Measurements from ENCODE around the gene ZFAND3. TPM values are rescaled to one million over a fixed set of nuclear protein-coding genes. Genes with fewer than 3 reads are reported as not detected.
A peak's percentile ranks its signal among the peaks of the same experiment; 100 is the strongest.

The ZFAND3 gene
- total and polyA plus RNA-seq, 7 donors: 48.5 to 166 (median 141) TPM

- Histone ChIP-seq H3K4me1 (peaks cover 55% of the 10 kb centered on the region), H3K27me3 (ENCODE audit: insufficient read depth in 3 of 3, low read length in 2 of 3) (no peaks in the 10 kb centered on the region), H3K9me3 (no peaks in the 10 kb centered on the region), H3K4me3 (no peak overlapping the region), H3K27ac (no peak overlapping the region), H3K36me3 (ENCODE audit: insufficient read depth in 1 of 2, low read depth in 1 of 2) (no peaks in the 10 kb centered on the region)
- TF ChIP-seq CTCF (IDR thresholded peaks at IDR 0.05): no peak
- DNase-seq: no peak
- peak in 2 of 4 donors; percentile 44 to 50 for ATAC-seq
- intact Hi-C loops (cut with DNase I): no loop called here
- 97 to 98% (median 97%) methylated on average over 2 of the region's 2 CpGs for WGBS, 3 donors
These were observed 63.3 kb downstream of the ZFAND3 start for GRCh38 chr6:37882724-37883413.

GRCh38 chr6:37884548-37884947 lies 65.0 kb downstream of the ZFAND3 start:
- Histone ChIP-seq H3K4me3 (no peak overlapping the region), H3K9me3 (no peaks in the 10 kb centered on the region), H3K4me1 (peaks cover 54% of the 10 kb centered on the region), H3K36me3 (ENCODE audit: insufficient read depth in 1 of 2, low read depth in 1 of 2) (no peaks in the 10 kb centered on the region), H3K27ac (no peak overlapping the region), H3K27me3 (ENCODE audit: insufficient read depth in 3 of 3, low read length in 2 of 3) (no peaks in the 10 kb centered on the region)
- 90 to 100% (median 94%) methylated on average over 1 of the region's 1 CpG for WGBS, 3 donors
- intact Hi-C loops (cut with DNase I): no loop called here
- no peak for TF ChIP-seq CTCF (IDR thresholded peaks at IDR 0.05)
- ATAC-seq: no peak
- DNase-seq: no peak

- peaks cover 47% of the 10 kb centered on the region for H3K4me1 ChIP-seq
- no peak overlapping the region for H3K27ac ChIP-seq
- DNase-seq (no peak), ATAC-seq (no peak)
- 42 to 58% (median 43%) methylated on average over 4 of the region's 4 CpGs for WGBS, 3 donors
- intact Hi-C loops (cut with DNase I): no loop called here
- no peaks in the 10 kb centered on the region for H3K36me3 ChIP-seq (ENCODE audit: insufficient read depth in 1 of 2, low read depth in 1 of 2)
- no peaks in the 10 kb centered on the region for H3K9me3 ChIP-seq
- H3K27me3 ChIP-seq (ENCODE audit: insufficient read depth in 3 of 3, low read length in 2 of 3): no peaks in the 10 kb centered on the region
- H3K4me3 ChIP-seq: no peak overlapping the region
- TF ChIP-seq CTCF (IDR thresholded peaks at IDR 0.05): no peak
These were observed 69.5 kb downstream of the ZFAND3 start for GRCh38 chr6:37889051-37889450.

- H3K9me3 ChIP-seq: no peaks in the 10 kb centered on the region
- no peak overlapping the region for H3K4me3 ChIP-seq
- no peak for DNase-seq
- TF ChIP-seq CTCF (IDR thresholded peaks at IDR 0.05): no peak
- peaks cover 45% of the 10 kb centered on the region for H3K4me1 ChIP-seq
- H3K27ac ChIP-seq: no peak overlapping the region
- ATAC-seq: peak in 3 of 4 donors; percentile 48 to 54 (median 48)
- intact Hi-C loops (cut with DNase I): no loop called here
- no peaks in the 10 kb centered on the region for H3K27me3 ChIP-seq (ENCODE audit: insufficient read depth in 3 of 3, low read length in 2 of 3)
- no peaks in the 10 kb centered on the region for H3K36me3 ChIP-seq (ENCODE audit: insufficient read depth in 1 of 2, low read depth in 1 of 2)
These were observed 70.0 kb downstream of the ZFAND3 start for GRCh38 chr6:37889486-37889885.

GRCh38 chr6:37891072-37891471 lies 71.5 kb downstream of the ZFAND3 start:
- ATAC-seq (no peak), DNase-seq (no peak)
- H3K36me3 ChIP-seq (ENCODE audit: insufficient read depth in 1 of 2, low read depth in 1 of 2): no peaks in the 10 kb centered on the region
- WGBS, 3 donors: 74 to 91% (median 90%) methylated on average over 5 of the region's 5 CpGs
- H3K4me1 ChIP-seq: peaks cover 47% of the 10 kb centered on the region
- no peaks in the 10 kb centered on the region for H3K27me3 ChIP-seq (ENCODE audit: insufficient read depth in 3 of 3, low read length in 2 of 3)
- no peak overlapping the region for H3K4me3 ChIP-seq
- TF ChIP-seq CTCF (IDR thresholded peaks at IDR 0.05): no peak
- intact Hi-C loops (cut with DNase I): no loop called here
- H3K27ac ChIP-seq: no peak overlapping the region
- H3K9me3 ChIP-seq: no peaks in the 10 kb centered on the region
